Lung (tissue), 12 donors: ENCODE results near the gene SPECC1L. TPM values are rescaled to one million over a fixed set of nuclear protein-coding genes. Genes with fewer than 3 reads are reported as not detected.

Experiments used
- ATAC-seq: fragments of 200-7000 bp; cut with Tn5 transposase; one replicate; pipeline ENCODE4 v1.9.1; 2020; ENCODE audit warnings: moderate number of reproducible peaks; ENCODE audit not compliant: insufficient read depth, low FRiP score
- DNase-seq, 3 donors: peaks; one replicate each; pipeline ENCODE4 v3.0.0-alpha.2; 2013 to 2017
- H3K27ac ChIP-seq, 2 donors: one replicate each; pipeline ENCODE4 v1.5.1; 2013; ENCODE audit warnings: mild to moderate bottlenecking in 2 of 2, moderate library complexity in 2 of 2, control low read depth in 1 of 2, inconsistent platforms in 1 of 2, low read depth in 1 of 2, low read length in 1 of 2
- H3K27me3 ChIP-seq, 3 donors: one replicate each; pipeline ENCODE4 v1.5.1; 2013; ENCODE audit warnings: low read length in 2 of 3; ENCODE audit not compliant: control insufficient read depth in 3 of 3, insufficient read depth in 3 of 3
- H3K36me3 ChIP-seq, 4 donors: one replicate each; pipeline ENCODE4 v1.5.1; 2013; ENCODE audit warnings: low read length in 4 of 4, mild to moderate bottlenecking in 1 of 4, moderate library complexity in 1 of 4; ENCODE audit not compliant: control insufficient read depth in 4 of 4, insufficient read depth in 4 of 4
- H3K4me1 ChIP-seq, 5 donors: one replicate each; pipeline ENCODE4 v1.5.1; 2013; ENCODE audit warnings: low read length in 5 of 5, mild to moderate bottlenecking in 2 of 5, moderate library complexity in 1 of 5; ENCODE audit not compliant: control insufficient read depth in 5 of 5, insufficient read depth in 5 of 5
- H3K4me3 ChIP-seq: one replicate; pipeline ENCODE4 v1.5.1; 2013; ENCODE audit warnings: mild to moderate bottlenecking, control low read depth, moderate library complexity
- H3K9ac ChIP-seq, 2 donors: one replicate each; pipeline ENCODE4 v1.5.1; 2013; ENCODE audit warnings: low read length in 2 of 2, control low read depth in 1 of 2; ENCODE audit not compliant: insufficient read depth in 1 of 2
- H3K9me3 ChIP-seq, 4 donors: one replicate each; pipeline ENCODE4 v1.5.1; 2013; ENCODE audit warnings: low read length in 3 of 4, mild to moderate bottlenecking in 1 of 4, moderate library complexity in 1 of 4; ENCODE audit not compliant: control insufficient read depth in 4 of 4, insufficient read depth in 3 of 4
- WGBS, 2 donors: extraction: QIAGEN DNeasy Blood & Tissue Kit; methylation state at CpG; one replicate each; pipeline ENCODE4 v1.1.7; 2013; 5-methylcytosine and 5-hydroxymethylcytosine counted together
- polyA plus RNA-seq, 2 donors: library from polyadenylated mRNA; stranded (reverse); fragments of 200-250 nt; gene quantifications; one replicate each; pipeline ENCODE4 v1.2.1, GENCODE V29; 2013
- total RNA-seq, 2 donors: library from RNA; depleted of rRNA in 1 of 2; stranded (reverse); fragments of >200 nt in 1 of 2; gene quantifications; one replicate each; pipeline ENCODE4 v1.2.1, GENCODE V29; 2014 to 2021
- TF ChIP-seq, protein P1 (sequence below): IDR thresholded peaks from 2 replicates; pipeline ENCODE4 v1.5.1; 2012; ENCODE audit warnings: mild to moderate bottlenecking; ENCODE audit errors: control extremely low read depth, extremely low read depth
- donor health status: control.
- donor health status: control.
- donor health status: Bipolar disorder and iron deficiency.
- donor health status: healthy.
- donor health status: DM: yes; HTN: yes; CAD: no.

Gene SPECC1L
- total and polyA plus RNA-seq, 4 donors = 10.4 to 83.9 (median 37.8) TPM

DNA sequence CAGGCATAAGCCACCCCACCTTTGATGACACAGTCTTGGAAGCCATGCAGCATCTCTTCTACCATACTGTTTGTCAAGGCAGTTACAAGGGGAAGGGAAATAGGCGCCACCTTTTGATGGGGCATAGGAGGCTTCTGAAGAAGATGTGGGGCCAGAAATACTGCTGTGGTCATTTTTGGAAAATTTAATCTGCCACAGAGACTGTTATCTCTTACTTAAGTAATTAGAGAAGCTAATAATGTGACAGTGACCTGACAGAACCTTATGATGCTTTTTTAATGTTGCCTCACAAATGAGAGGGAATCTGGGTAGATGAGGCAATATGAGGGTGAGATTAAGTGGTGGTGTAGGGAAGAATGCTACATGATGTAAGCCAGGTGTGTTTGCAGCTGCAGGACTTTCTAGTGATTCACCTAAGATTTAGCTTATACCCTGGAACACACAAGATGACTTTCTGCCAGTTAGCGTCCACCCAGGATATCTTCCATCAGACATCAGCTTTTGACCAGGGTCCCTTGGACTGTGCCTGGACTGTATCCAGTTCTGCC is 122.5 kb downstream of the SPECC1L start:
- no peak for ATAC-seq
- H3K27me3 ChIP-seq = no peaks in the 10 kb centered on the region
- no peak for DNase-seq
- peaks cover 6 to 36% (median 18%) of the 10 kb centered on the region in 5 donors for H3K4me1 ChIP-seq
- peak overlapping the region in 1 of 2 donors; percentile 60 for H3K27ac ChIP-seq
- 88 to 94% methylated on average over 2 of the region's 2 CpGs for whole genome bisulfite sequencing, 2 donors
- H3K4me3 ChIP-seq = no peak overlapping the region
- TF ChIP-seq, protein P1, sequence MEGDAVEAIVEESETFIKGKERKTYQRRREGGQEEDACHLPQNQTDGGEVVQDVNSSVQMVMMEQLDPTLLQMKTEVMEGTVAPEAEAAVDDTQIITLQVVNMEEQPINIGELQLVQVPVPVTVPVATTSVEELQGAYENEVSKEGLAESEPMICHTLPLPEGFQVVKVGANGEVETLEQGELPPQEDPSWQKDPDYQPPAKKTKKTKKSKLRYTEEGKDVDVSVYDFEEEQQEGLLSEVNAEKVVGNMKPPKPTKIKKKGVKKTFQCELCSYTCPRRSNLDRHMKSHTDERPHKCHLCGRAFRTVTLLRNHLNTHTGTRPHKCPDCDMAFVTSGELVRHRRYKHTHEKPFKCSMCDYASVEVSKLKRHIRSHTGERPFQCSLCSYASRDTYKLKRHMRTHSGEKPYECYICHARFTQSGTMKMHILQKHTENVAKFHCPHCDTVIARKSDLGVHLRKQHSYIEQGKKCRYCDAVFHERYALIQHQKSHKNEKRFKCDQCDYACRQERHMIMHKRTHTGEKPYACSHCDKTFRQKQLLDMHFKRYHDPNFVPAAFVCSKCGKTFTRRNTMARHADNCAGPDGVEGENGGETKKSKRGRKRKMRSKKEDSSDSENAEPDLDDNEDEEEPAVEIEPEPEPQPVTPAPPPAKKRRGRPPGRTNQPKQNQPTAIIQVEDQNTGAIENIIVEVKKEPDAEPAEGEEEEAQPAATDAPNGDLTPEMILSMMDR = no peak
- H3K36me3 ChIP-seq = peaks cover 8 to 40% (median 9%) of the 10 kb centered on the region in 4 donors
- no peak overlapping the region for H3K9ac ChIP-seq
- peaks cover 0 to 3% (median 0%) of the 10 kb centered on the region in 4 donors for H3K9me3 ChIP-seq

DNA sequence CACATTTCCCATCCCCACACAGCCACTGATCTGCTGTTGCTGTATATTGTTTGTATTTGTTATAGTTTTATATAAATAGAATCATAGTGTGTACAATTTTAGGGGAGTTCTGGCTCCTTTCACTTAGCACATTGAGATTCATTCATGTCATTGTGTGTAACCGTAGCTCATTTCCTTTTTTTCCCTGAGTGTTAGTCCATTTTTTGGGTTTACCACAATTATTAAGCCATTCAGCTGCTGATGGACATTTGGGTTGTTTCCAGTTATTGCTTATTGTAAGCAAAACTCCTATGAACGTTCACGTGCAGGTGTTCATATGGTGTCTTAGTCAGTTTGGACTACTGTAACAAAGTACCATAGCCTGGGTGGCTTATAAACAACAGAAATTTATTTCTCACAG is 123.2 kb downstream of the SPECC1L start:
- TF ChIP-seq, protein P1 = no peak
- H3K36me3 ChIP-seq = peaks cover 8 to 47% (median 9%) of the 10 kb centered on the region in 4 donors
- no peak for DNase-seq
- H3K4me3 ChIP-seq = no peak overlapping the region
- H3K27ac ChIP-seq = no peak overlapping the region
- no peak for ATAC-seq
- H3K9me3 ChIP-seq = peaks cover 0 to 3% (median 0%) of the 10 kb centered on the region in 4 donors
- no peak overlapping the region for H3K9ac ChIP-seq
- whole genome bisulfite sequencing, 2 donors = 20 to 58% methylated on average over 3 of the region's 3 CpGs
- peaks cover 6 to 39% (median 18%) of the 10 kb centered on the region in 5 donors for H3K4me1 ChIP-seq
- H3K27me3 ChIP-seq = no peaks in the 10 kb centered on the region

DNA sequence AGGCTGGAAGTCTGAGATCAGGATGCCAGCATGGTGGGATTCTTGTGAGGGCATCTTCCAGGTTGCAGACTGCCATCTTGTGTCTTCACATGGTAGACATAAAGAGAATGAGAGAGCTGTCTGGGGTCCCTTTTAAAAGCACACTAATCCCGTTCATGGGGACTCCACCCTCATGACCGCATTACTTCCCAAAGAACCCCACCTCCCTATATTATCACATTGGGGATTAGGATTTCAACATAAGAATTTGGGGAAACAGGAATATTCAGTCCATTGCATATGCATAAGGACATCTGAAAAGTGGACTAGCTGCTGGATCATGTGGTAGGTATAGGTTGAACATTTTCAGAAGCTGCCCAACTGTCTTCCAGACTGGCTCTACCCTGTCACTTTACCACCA is 123.6 kb downstream of the SPECC1L start:
- ATAC-seq (no peak), DNase-seq (no peak)
- H3K36me3 ChIP-seq = peaks cover 8 to 48% (median 9%) of the 10 kb centered on the region in 4 donors
- H3K4me3 ChIP-seq = no peak overlapping the region
- peaks cover 0 to 3% (median 0%) of the 10 kb centered on the region in 4 donors for H3K9me3 ChIP-seq
- TF ChIP-seq, protein P1 = no peak
- no peaks in the 10 kb centered on the region for H3K27me3 ChIP-seq
- H3K4me1 ChIP-seq = peaks cover 6 to 39% (median 18%) of the 10 kb centered on the region in 5 donors
- H3K27ac ChIP-seq = no peak overlapping the region
- WGBS, 2 donors = 79 to 83% methylated on average over 2 of the region's 2 CpGs
- H3K9ac ChIP-seq = no peak overlapping the region

DNA sequence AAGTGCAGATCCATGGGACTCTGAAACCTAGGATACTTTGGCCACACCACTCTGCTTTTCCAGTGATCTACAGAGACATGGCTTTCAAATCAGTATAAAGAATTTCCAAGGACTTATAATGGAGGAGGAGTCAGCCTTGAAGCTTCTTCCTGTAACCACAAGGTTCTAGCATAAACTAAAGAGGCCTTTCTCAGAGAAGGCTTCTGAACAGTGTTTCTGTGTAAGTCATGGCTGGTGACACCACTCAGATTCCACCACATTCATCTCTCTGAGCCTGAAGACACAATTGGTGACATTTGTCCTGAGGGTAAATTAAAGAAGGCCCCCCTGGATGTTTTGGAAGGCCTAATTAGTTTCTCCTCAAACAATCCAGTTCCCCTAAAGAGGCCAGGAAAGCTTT is 127.8 kb downstream of the SPECC1L start:
- Histone ChIP-seq H3K9ac (no peak overlapping the region), H3K27ac (no peak overlapping the region), H3K4me3 (no peak overlapping the region), H3K36me3 (peaks cover 8 to 37% (median 14%) of the 10 kb centered on the region in 4 donors), H3K4me1 (peaks cover 14 to 31% (median 17%) of the 10 kb centered on the region in 5 donors), H3K9me3 (no peaks in the 10 kb centered on the region), H3K27me3 (no peaks in the 10 kb centered on the region)
- TF ChIP-seq, protein P1 = no peak
- no peak for DNase-seq
- ATAC-seq = no peak
